A549 (cell line): Measurements from ENCODE around the gene RRP9.

Source experiments
- CTCF ChIP-seq: fragments of >200 bp; sonication (Bioruptor Twin); formaldehyde crosslinking; IDR thresholded peaks from 3 replicates; pipeline ENCODE4 v1.5.1; 2016
- ELK1 ChIP-seq: fragments of 150-350 bp; IDR thresholded peaks from 2 replicates; pipeline ENCODE4 v1.6.1; 2014; ENCODE audit warnings: low read depth, mild to moderate bottlenecking, low read length
- KDM5A ChIP-seq: fragments of 200-600 bp; sonication (generic); IDR thresholded peaks from 2 replicates; pipeline ENCODE4 v1.6.1; 2016; ENCODE audit warnings: antibody characterized with exemption, mild to moderate bottlenecking
- MAX ChIP-seq: IDR thresholded peaks from 2 replicates; pipeline ENCODE4 v1.6.1; 2012
- PHF8 ChIP-seq: fragments of 200-600 bp; sonication (generic); IDR thresholded peaks from 2 replicates; pipeline ENCODE4 v1.6.1; 2016; ENCODE audit warnings: low read depth, mild to moderate bottlenecking, antibody characterized with exemption, moderate library complexity, borderline replicate concordance
- POLR2A ChIP-seq: IDR thresholded peaks from 2 replicates; pipeline ENCODE4 v1.6.1; 2012; ENCODE audit warnings: mild to moderate bottlenecking, low read length
- RCOR1 ChIP-seq: fragments of 150-350 bp; IDR thresholded peaks from 2 replicates; pipeline ENCODE4 v1.6.1; 2014; ENCODE audit warnings: antibody characterized with exemption, low read length, low read depth
- REST ChIP-seq: fragments of 200-600 bp; sonication (generic); IDR thresholded peaks from 2 replicates; pipeline ENCODE4 v1.6.1; 2016; ENCODE audit warnings: antibody characterized with exemption, mild to moderate bottlenecking, moderate library complexity
- RFX5 ChIP-seq: fragments of 450-650 bp; IDR thresholded peaks from 2 replicates; pipeline ENCODE4 v1.7.1; 2014; ENCODE audit warnings: antibody characterized with exemption, mild to moderate bottlenecking, moderate library complexity
- SMC3 ChIP-seq: fragments of >200 bp; sonication (Bioruptor Twin); formaldehyde crosslinking; IDR thresholded peaks from 3 replicates; pipeline ENCODE4 v1.6.1; 2018; ENCODE audit warnings: inconsistent platforms

GRCh38 chr3:51916418-51916817 lies 25.3 kb downstream of the RRP9 start:
- TF ChIP-seq RCOR1 (no peak), KDM5A (no peak), CTCF (no peak), SMC3 (no peak), POLR2A (no peak), REST (no peak), MAX (no peak), RFX5 (no peak), PHF8 (no peak), ELK1 (no peak)
